GM10266 (cell line): Measurements from ENCODE around the gene KLRF1.
"Not testable (repeated sequence)": the region's sequence is repeated elsewhere in the genome, so short reads cannot be mapped to it uniquely, and the experiment has no call there.

ENCODE experiments used
- DNase-seq: peaks from one replicate; pipeline ENCODE4 v3.0.0; 2012; ENCODE audit errors: extremely low spot score
- CTCF ChIP-seq: IDR thresholded peaks from 2 replicates; pipeline ENCODE4 v1.5.1; 2012; ENCODE audit warnings: mild to moderate bottlenecking, low read depth; ENCODE audit not compliant: control insufficient read depth, insufficient read depth; ENCODE audit errors: missing control alignments

Gene KLRF1

GRCh38 chr12:9870286-9870866 is 43.1 kb downstream of the KLRF1 start:
- no peak for TF ChIP-seq CTCF
- no peak for DNase-seq

- no peak for DNase-seq
- no peak for TF ChIP-seq CTCF
Measured at GRCh38 chr12:9872162-9872561, 44.9 kb downstream of the KLRF1 start.

- TF ChIP-seq CTCF, result no peak
Measured at GRCh38 chr12:9872742-9873141, 45.5 kb downstream of the KLRF1 start.

GRCh38 chr12:9876120-9876519 is 48.8 kb downstream of the KLRF1 start:
- DNase-seq, result not testable (repeated sequence)

More at GRCh38 chr12:9872742-9873141, 45.5 kb downstream of the KLRF1 start:
- no peak for DNase-seq

GRCh38 chr12:9880532-9881078 is 53.3 kb downstream of the KLRF1 start:
- TF ChIP-seq CTCF, result no peak
- DNase-seq, result no peak

GRCh38 chr12:9881246-9881645 is 54.0 kb downstream of the KLRF1 start, which contains the start of gene KLRF2:
Gene KLRF2 (plus strand): TSS chr12:9881489. CDS start chr12:9881596, 107 bp downstream.
- no peak for DNase-seq
- TF ChIP-seq CTCF, result no peak

- TF ChIP-seq CTCF, result no peak
- no peak for DNase-seq
Measured at GRCh38 chr12:9881988-9882387, 54.7 kb downstream of the KLRF1 start.
